Measurements from ENCODE around the gene ENAM. TPM values are rescaled to one million over a fixed set of nuclear protein-coding genes. Genes with fewer than 3 reads are reported as not detected.

Gene ENAM
- total RNA-seq, 1 experiment from 2014 or later = not detected

GRCh38 chr4:70594196-70594595, 34.3 kb upstream of the ENAM start:
- Mint-ChIP-seq H3K27ac (ENCODE audit: unreplicated experiment) (no peak overlapping the region), H3K4me1 (ENCODE audit: low read depth, unreplicated experiment) (no peaks in the 10 kb centered on the region), H3K27me3 (ENCODE audit: insufficient read depth, unreplicated experiment) (no peaks in the 10 kb centered on the region), H3K9me3 (ENCODE audit: unreplicated experiment) (no peaks in the 10 kb centered on the region), H3K4me3 (ENCODE audit: unreplicated experiment) (no peak overlapping the region), H3K36me3 (ENCODE audit: insufficient read depth, unreplicated experiment) (no peaks in the 10 kb centered on the region)
- no peak for TF ChIP-seq CTCF (IDR thresholded peaks at IDR 0.05; ENCODE audit: insufficient read depth in 1 of 2, low read depth in 1 of 2, low read length in 1 of 2, severe bottlenecking in 1 of 2, unreplicated experiment in 1 of 2)
- Histone ChIP-seq H3K4me3 (ENCODE audit: low read depth, low read length) (no peak overlapping the region), H3K27me3 (replicated peaks; ENCODE audit: control insufficient read depth, insufficient read depth, low read length) (no peaks in the 10 kb centered on the region), H3K36me3 (ENCODE audit: control insufficient read depth, insufficient read depth, low read length) (no peaks in the 10 kb centered on the region), H3K9me3 (no peaks in the 10 kb centered on the region), H3K4me1 (no peaks in the 10 kb centered on the region)
- no TSS peak for BruUV-seq (replicated peaks)
- no peak for DNase-seq
- ChIA-PET POLR2A (no interaction called here), CTCF (interaction anchor here (0.6 kb wide), 1 partner anchor 416 kb away, joined by 4 read pairs; no protein-coding TSS in a partner anchor)
- intact Hi-C loops (cut with micrococcal nuclease; ENCODE audit: unreplicated experiment) = no loop called here

GRCh38 chr4:70600305-70600704, 28.2 kb upstream of the ENAM start:
- no peaks in the 10 kb centered on the region for H3K36me3 ChIP-seq (ENCODE audit: control insufficient read depth, insufficient read depth, low read length)
- no peak for TF ChIP-seq CTCF (IDR thresholded peaks at IDR 0.05; ENCODE audit: insufficient read depth in 1 of 2, low read depth in 1 of 2, low read length in 1 of 2, severe bottlenecking in 1 of 2, unreplicated experiment in 1 of 2)
- intact Hi-C loops (cut with micrococcal nuclease; ENCODE audit: unreplicated experiment) = loop anchor here (5.0 to 10.0 kb wide), 3 partner anchors 87 to 394 kb away; partner anchors contain the start of genes DCK and UTP3
- BruUV-seq (replicated peaks) = no TSS peak
- peaks cover 4% of the 10 kb centered on the region; the same call in 1 of the 2 replicates for H3K4me1 ChIP-seq
- H3K4me3 ChIP-seq (ENCODE audit: low read depth, low read length) = no peak overlapping the region
- no peaks in the 10 kb centered on the region for H3K36me3 Mint-ChIP-seq (ENCODE audit: insufficient read depth, unreplicated experiment)
- H3K27me3 ChIP-seq (replicated peaks; ENCODE audit: control insufficient read depth, insufficient read depth, low read length) = no peaks in the 10 kb centered on the region
- H3K4me1 Mint-ChIP-seq (ENCODE audit: low read depth, unreplicated experiment) = peaks cover 6% of the 10 kb centered on the region
- ChIA-PET POLR2A (no interaction called here), CTCF (no interaction called here)
- no peaks in the 10 kb centered on the region for H3K9me3 Mint-ChIP-seq (ENCODE audit: unreplicated experiment)
- H3K9me3 ChIP-seq = no peaks in the 10 kb centered on the region
- no peaks in the 10 kb centered on the region for H3K27me3 Mint-ChIP-seq (ENCODE audit: insufficient read depth, unreplicated experiment)
- H3K27ac Mint-ChIP-seq (ENCODE audit: unreplicated experiment) = no peak overlapping the region
- H3K4me3 Mint-ChIP-seq (ENCODE audit: unreplicated experiment) = no peak overlapping the region
- DNase-seq = no peak

- intact Hi-C loops (cut with micrococcal nuclease; ENCODE audit: unreplicated experiment) = loop anchor here (1.0 to 10.0 kb wide), 4 partner anchors 86 to 1109 kb away; partner anchors contain the start of genes DCK and UTP3
- Histone ChIP-seq H3K4me3 (ENCODE audit: low read depth, low read length) (no peak overlapping the region), H3K4me1 (peaks cover 4% of the 10 kb centered on the region; the same call in 1 of the 2 replicates), H3K36me3 (ENCODE audit: control insufficient read depth, insufficient read depth, low read length) (no peaks in the 10 kb centered on the region), H3K9me3 (no peaks in the 10 kb centered on the region), H3K27me3 (replicated peaks; ENCODE audit: control insufficient read depth, insufficient read depth, low read length) (no peaks in the 10 kb centered on the region)
- Mint-ChIP-seq H3K9me3 (ENCODE audit: unreplicated experiment) (no peaks in the 10 kb centered on the region), H3K4me3 (ENCODE audit: unreplicated experiment) (no peak overlapping the region), H3K27ac (ENCODE audit: unreplicated experiment) (no peak overlapping the region), H3K36me3 (ENCODE audit: insufficient read depth, unreplicated experiment) (no peaks in the 10 kb centered on the region), H3K4me1 (ENCODE audit: low read depth, unreplicated experiment) (peaks cover 6% of the 10 kb centered on the region), H3K27me3 (ENCODE audit: insufficient read depth, unreplicated experiment) (no peaks in the 10 kb centered on the region)
- ChIA-PET CTCF (interaction anchor here (1.1 kb wide), 1 partner anchor 409 kb away, joined by 3 read pairs; no protein-coding TSS in a partner anchor), POLR2A (no interaction called here)
- TF ChIP-seq CTCF (IDR thresholded peaks at IDR 0.05; ENCODE audit: insufficient read depth in 1 of 2, low read depth in 1 of 2, low read length in 1 of 2, severe bottlenecking in 1 of 2, unreplicated experiment in 1 of 2) = no peak
- DNase-seq = no peak
- no TSS peak for BruUV-seq (replicated peaks)
These were observed 27.6 kb upstream of the ENAM start for GRCh38 chr4:70600977-70601376.

Data from Caco-2 (cell line).